HUES6 (cell line): ENCODE data around the gene KANSL2.
"Not testable (repeated sequence)": the region's sequence is repeated elsewhere in the genome, so short reads cannot be mapped to it uniquely, and the experiment has no call there.

Experiments
- H3K27ac ChIP-seq: 2 replicates; pipeline ENCODE4 v1.7.0; 2013; ENCODE audit warnings: low read depth, mild to moderate bottlenecking, low read length, inconsistent platforms
- H3K27me3 ChIP-seq: 2 replicates; pipeline ENCODE4 v1.6.1; 2013; ENCODE audit warnings: low read length; ENCODE audit not compliant: control insufficient read depth, insufficient read depth
- H3K36me3 ChIP-seq: 2 replicates; pipeline ENCODE4 v1.6.1; 2013; ENCODE audit warnings: low read length; ENCODE audit not compliant: control insufficient read depth, insufficient read depth
- H3K4me1 ChIP-seq: 2 replicates; pipeline ENCODE4 v1.6.1; 2013; ENCODE audit warnings: low read length; ENCODE audit not compliant: control insufficient read depth, insufficient read depth
- H3K4me3 ChIP-seq: 2 replicates; pipeline ENCODE4 v1.5.1; 2013; ENCODE audit warnings: low read depth, low read length
- H3K9ac ChIP-seq: one replicate; pipeline ENCODE4 v1.6.1; 2013; ENCODE audit warnings: mild to moderate bottlenecking, low read length
- H3K9me3 ChIP-seq: 2 replicates; pipeline ENCODE4 v1.6.1; 2013; ENCODE audit warnings: low read depth, low read length; ENCODE audit not compliant: control insufficient read depth, insufficient read depth

The KANSL2 gene

GRCh38 chr12:48683534-48683933 is 1.5 kb upstream of the KANSL2 start:
- no peaks in the 10 kb centered on the region for H3K9me3 ChIP-seq
- no peak overlapping the region for H3K4me3 ChIP-seq
- H3K27ac ChIP-seq = no peak overlapping the region
- H3K27me3 ChIP-seq = no peaks in the 10 kb centered on the region
- H3K4me1 ChIP-seq = peaks cover 3% of the 10 kb centered on the region; the same call in 1 of the 2 replicates
- H3K9ac ChIP-seq = no peak overlapping the region
- H3K36me3 ChIP-seq = peaks cover 28% of the 10 kb centered on the region

GRCh38 chr12:48682927-48683326 is 889 bp upstream of the KANSL2 start:
- Histone ChIP-seq H3K4me1 (peaks cover 3% of the 10 kb centered on the region; the same call in 1 of the 2 replicates), H3K4me3 (peak overlapping the region; percentile 96), H3K27ac (no peak overlapping the region), H3K9me3 (no peaks in the 10 kb centered on the region), H3K9ac (no peak overlapping the region), H3K36me3 (peaks cover 29% of the 10 kb centered on the region), H3K27me3 (no peaks in the 10 kb centered on the region)

GRCh38 chr12:48682533-48682905 is 481 bp upstream of the KANSL2 start:
- H3K4me1 ChIP-seq, H3K9me3 ChIP-seq, H3K27me3 ChIP-seq, H3K27ac ChIP-seq: not testable (repeated sequence)
- peak overlapping the region; percentile 96 for H3K4me3 ChIP-seq
- peak overlapping the region; percentile 71 for H3K9ac ChIP-seq
- H3K36me3 ChIP-seq = peaks cover 29% of the 10 kb centered on the region

DNA sequence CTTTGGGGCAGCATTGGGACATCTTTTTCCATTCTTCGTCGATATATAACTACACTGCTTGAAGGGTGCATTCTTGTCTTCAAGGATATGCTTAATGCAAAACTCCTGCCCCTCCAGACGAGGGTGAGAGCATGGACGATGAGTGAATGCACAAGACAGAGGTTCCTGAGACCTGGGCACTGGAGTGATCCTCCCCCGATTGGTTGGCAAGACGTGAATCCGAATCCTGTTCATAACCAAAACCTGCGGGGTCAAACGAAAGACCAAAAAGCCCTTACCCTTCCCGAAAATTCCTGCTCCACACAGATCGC is 684 bp downstream of the KANSL2 start:
- H3K4me1 ChIP-seq = peaks cover 3% of the 10 kb centered on the region; the same call in 1 of the 2 replicates
- no peaks in the 10 kb centered on the region for H3K27me3 ChIP-seq
- H3K36me3 ChIP-seq = peaks cover 40% of the 10 kb centered on the region
- H3K4me3 ChIP-seq = peak overlapping the region; percentile 96
- no peaks in the 10 kb centered on the region for H3K9me3 ChIP-seq
- H3K9ac ChIP-seq = peak overlapping the region; percentile 89
- peak overlapping the region; percentile 91 for H3K27ac ChIP-seq

GRCh38 chr12:48680861-48681260 is 1.2 kb downstream of the KANSL2 start:
- H3K9me3 ChIP-seq = no peaks in the 10 kb centered on the region
- H3K9ac ChIP-seq = peak overlapping the region; percentile 89
- H3K27ac ChIP-seq = no peak overlapping the region
- H3K4me1 ChIP-seq = peaks cover 3% of the 10 kb centered on the region; the same call in 1 of the 2 replicates
- peak overlapping the region; percentile 96 for H3K4me3 ChIP-seq
- no peaks in the 10 kb centered on the region for H3K27me3 ChIP-seq
- peaks cover 45% of the 10 kb centered on the region for H3K36me3 ChIP-seq

DNA sequence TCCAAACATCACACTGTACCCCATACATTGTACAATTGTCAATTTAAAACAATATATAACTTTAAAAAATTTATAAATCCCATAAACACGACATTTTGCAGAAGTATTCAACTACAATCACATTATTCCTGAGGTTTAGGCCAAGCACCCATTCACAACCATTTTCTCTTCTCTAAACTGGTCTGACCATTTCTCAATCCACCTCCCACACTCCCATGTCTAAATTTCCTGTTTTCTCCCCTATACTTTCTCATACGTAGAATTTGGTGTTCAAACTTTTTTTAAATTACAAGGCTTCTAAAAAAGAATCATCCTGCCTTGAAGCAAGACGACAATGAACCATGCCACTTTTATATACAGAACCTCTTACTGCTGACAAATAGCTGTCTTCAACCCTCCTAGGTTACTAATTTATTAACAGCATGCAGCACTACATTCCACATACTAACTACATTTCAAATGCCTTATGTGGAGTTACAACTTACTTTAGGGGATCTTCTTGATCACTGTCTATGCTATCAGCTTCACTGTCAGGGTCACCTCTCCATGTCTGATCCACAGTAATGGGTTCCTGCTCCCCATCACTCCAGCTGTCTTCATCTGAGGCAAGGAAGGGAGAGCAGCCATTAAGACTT is 3.4 kb downstream of the KANSL2 start:
- H3K27ac ChIP-seq = no peak overlapping the region
- peaks cover 3% of the 10 kb centered on the region; the same call in 1 of the 2 replicates for H3K4me1 ChIP-seq
- H3K4me3 ChIP-seq = peak overlapping the region; percentile 9; the same call in 1 of the 2 replicates
- H3K9ac ChIP-seq = no peak overlapping the region
- H3K36me3 ChIP-seq = peaks cover 65% of the 10 kb centered on the region
- H3K27me3 ChIP-seq = no peaks in the 10 kb centered on the region
- H3K9me3 ChIP-seq = no peaks in the 10 kb centered on the region

DNA sequence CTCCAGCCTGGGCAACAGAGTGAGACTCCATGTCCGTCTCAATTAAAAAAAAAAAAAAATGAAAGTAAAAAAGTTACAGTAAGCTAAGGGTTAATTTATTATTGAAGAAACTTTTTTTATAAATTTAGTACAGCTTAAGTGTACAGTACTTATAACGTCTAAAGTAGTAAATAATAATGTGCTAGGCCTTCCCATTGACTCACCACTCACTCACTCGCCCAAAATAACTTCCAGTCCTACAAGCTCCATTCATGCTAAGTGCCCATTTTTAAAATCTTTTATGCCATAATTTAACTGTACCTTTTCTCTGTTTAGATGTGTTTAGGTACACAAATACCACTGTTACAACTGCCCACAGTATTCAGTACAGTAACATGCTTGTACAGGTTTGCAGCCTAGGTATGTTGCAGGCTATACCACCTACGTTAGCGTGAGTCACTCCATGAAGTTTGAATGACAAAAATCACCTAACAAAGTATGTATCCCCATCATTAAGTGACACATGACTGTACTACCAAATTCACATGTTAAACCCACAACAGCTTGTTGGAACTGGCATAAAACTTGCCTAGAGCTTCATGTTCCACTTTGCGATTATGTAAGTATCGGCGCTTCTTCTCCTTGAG is 10.7 kb downstream of the KANSL2 start:
- Histone ChIP-seq H3K27me3 (no peaks in the 10 kb centered on the region), H3K27ac (no peak overlapping the region), H3K4me1 (no peaks in the 10 kb centered on the region), H3K9ac (no peak overlapping the region), H3K9me3 (no peaks in the 10 kb centered on the region), H3K4me3 (no peak overlapping the region), H3K36me3 (peaks cover 93% of the 10 kb centered on the region)

DNA sequence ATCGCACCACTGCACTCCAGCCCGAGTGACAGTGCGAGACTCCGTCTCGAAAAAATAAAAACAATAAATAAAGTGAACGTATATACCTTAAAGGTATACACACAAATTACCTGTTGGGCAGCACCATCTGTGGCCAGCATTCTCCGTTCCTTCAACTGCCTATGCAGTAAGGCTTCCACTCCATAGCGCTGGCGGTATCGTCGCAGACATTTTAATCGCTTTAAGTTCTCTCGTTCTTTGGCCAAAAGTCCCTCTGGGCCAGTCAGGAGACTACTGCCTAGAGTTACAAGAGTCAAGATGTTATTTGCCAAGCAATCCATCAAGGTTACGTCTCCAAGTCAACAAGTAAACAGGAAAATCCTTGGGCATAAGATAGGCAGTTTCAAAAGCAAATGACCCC is 13.0 kb downstream of the KANSL2 start:
- Histone ChIP-seq H3K9ac (no peak overlapping the region), H3K4me3 (no peak overlapping the region), H3K27me3 (no peaks in the 10 kb centered on the region), H3K27ac (no peak overlapping the region), H3K36me3 (peaks cover 89% of the 10 kb centered on the region), H3K9me3 (no peaks in the 10 kb centered on the region), H3K4me1 (no peaks in the 10 kb centered on the region)

GRCh38 chr12:48659863-48660262 is 22.2 kb downstream of the KANSL2 start:
- H3K27me3 ChIP-seq = no peaks in the 10 kb centered on the region
- no peaks in the 10 kb centered on the region for H3K4me1 ChIP-seq
- H3K9me3 ChIP-seq = no peaks in the 10 kb centered on the region
- no peak overlapping the region for H3K4me3 ChIP-seq
- H3K27ac ChIP-seq = no peak overlapping the region
- H3K36me3 ChIP-seq = peaks cover 89% of the 10 kb centered on the region
- H3K9ac ChIP-seq = no peak overlapping the region

- Histone ChIP-seq H3K27me3 (no peaks in the 10 kb centered on the region), H3K27ac (no peak overlapping the region), H3K9me3 (no peaks in the 10 kb centered on the region), H3K9ac (no peak overlapping the region), H3K36me3 (peaks cover 86% of the 10 kb centered on the region), H3K4me3 (no peak overlapping the region), H3K4me1 (no peaks in the 10 kb centered on the region)
Measured at GRCh38 chr12:48651681-48652080, 30.4 kb downstream of the KANSL2 start.

GRCh38 chr12:48645354-48645753 is 36.7 kb downstream of the KANSL2 start:
- not testable (repeated sequence) for H3K4me3 ChIP-seq, H3K4me1 ChIP-seq, H3K27ac ChIP-seq, H3K27me3 ChIP-seq, H3K9ac ChIP-seq
- Histone ChIP-seq H3K9me3 (peaks cover 35% of the 10 kb centered on the region), H3K36me3 (peaks cover 60% of the 10 kb centered on the region)
